ENCODE data around the gene BRD4. TPM values are rescaled to one million over a fixed set of nuclear protein-coding genes. Genes with fewer than 3 reads are reported as not detected.
A peak's percentile ranks its signal among the peaks of the same experiment; 100 is the strongest.

BRD4 gene
- total and polyA plus RNA-seq, 2 of the 13 experiments (the other 11 are each of a cell fraction or from before 2014, with no cell fraction given), result 10.5 to 11.4 TPM

GRCh38 chr19:15331419-15332310 lies 674 bp downstream of the BRD4 start (continued):
- TF ChIP-seq HBP1 (CRISPR knock-in tag; IDR thresholded peaks at IDR 0.05; ENCODE audit: low read depth) (no peak), ZBTB21 (CRISPR knock-in tag; IDR thresholded peaks at IDR 0.05) (no peak), ZBTB40 (IDR thresholded peaks at IDR 0.05) (no peak), ZBTB40 (CRISPR knock-in tag; IDR thresholded peaks at IDR 0.05) (0 out of 2 replicates have a peak, but pooled peaks have one; percentile 27), ZNF253 (CRISPR knock-in tag; IDR thresholded peaks at IDR 0.05; ENCODE audit: borderline replicate concordance) (0 out of 2 replicates have a peak, but pooled peaks have one; percentile 59), ARID5B (CRISPR knock-in tag; IDR thresholded peaks at IDR 0.05) (no peak), HNRNPLL (IDR thresholded peaks at IDR 0.05; ENCODE audit: low read depth, low read length, poor library complexity, severe bottlenecking) (peak; percentile 92), EHMT2 (IDR thresholded peaks at IDR 0.05; ENCODE audit: borderline replicate concordance, low read depth, low read length) (no peak), PATZ1 (CRISPR knock-in tag; IDR thresholded peaks at IDR 0.05) (0 out of 2 replicates have a peak, but pooled peaks have one; percentile 17), ZFY (CRISPR knock-in tag; IDR thresholded peaks at IDR 0.05) (peak; percentile 72), POLR2A (IDR thresholded peaks at IDR 0.05; ENCODE audit: insufficient read depth in 1 of 2, low read depth in 2 of 2, low read length in 2 of 2) (0 out of 4 replicates have a peak, but pooled peaks of 1 of the 2 experiments have one; percentile 20)
